ENCODE measurements around the gene STK11IP.

The STK11IP gene

GRCh38 chr2:219625179-219625578, 27.5 kb downstream of the STK11IP start (continued):
- no peak for TF ChIP-seq ZNF302 (tag by site-specific recombination; IDR thresholded peaks at IDR 0.05; ENCODE audit: low read depth)
- TF ChIP-seq SCRT2 (tag by site-specific recombination; IDR thresholded peaks at IDR 0.05), result no peak
- no peak for TF ChIP-seq GLI4 (tag by site-specific recombination; IDR thresholded peaks at IDR 0.05)
- TF ChIP-seq REPIN1 (tag by site-specific recombination; IDR thresholded peaks at IDR 0.05; ENCODE audit: low read depth), result no peak
- no peak for TF ChIP-seq GLIS1 (tag by site-specific recombination; IDR thresholded peaks at IDR 0.05)
- no peak for TF ChIP-seq GLI2 (tag by site-specific recombination; IDR thresholded peaks at IDR 0.05; ENCODE audit: borderline replicate concordance, low read depth)
- no peak for TF ChIP-seq ZNF324 (tag by site-specific recombination; IDR thresholded peaks at IDR 0.05)
- no peak for TF ChIP-seq HOXD13 (CRISPR knock-in tag; IDR thresholded peaks at IDR 0.05; ENCODE audit: borderline replicate concordance)
- no peak for TF ChIP-seq TSHZ1 (tag by site-specific recombination; IDR thresholded peaks at IDR 0.05; ENCODE audit: borderline replicate concordance)

GRCh38 chr2:219626540-219626939, 28.9 kb downstream of the STK11IP start:
- Histone ChIP-seq H3K9me3 (ENCODE audit: control insufficient read depth, insufficient read depth, low read depth, low read length) (no peaks in the 10 kb centered on the region), H3K4me1 (ENCODE audit: control insufficient read depth, insufficient read depth, low read length) (no peaks in the 10 kb centered on the region), H3K4me3 (ENCODE audit: low read depth, low read length) (no peak overlapping the region), H3K27ac (ENCODE audit: extremely low read depth, low read depth, low read length) (no peak overlapping the region), H3K36me3 (ENCODE audit: control insufficient read depth in 2 of 2, insufficient read depth in 1 of 2, low read length in 2 of 2) (no peaks in the 10 kb centered on the region)
- ChIA-PET POLR2A (interaction anchor here (1.3 kb wide), 1 partner anchor 29 kb away, joined by 6 read pairs; the partner anchor contains the start of gene STK11IP), CTCF (interaction anchor here (0.9 to 1.4 kb wide), 2 partner anchors 15 to 63 kb away, joined by 3 to 7 read pairs; no protein-coding TSS in a partner anchor)
- TF ChIP-seq ZNF704 (tag by site-specific recombination; IDR thresholded peaks at IDR 0.05) (no peak), PBX3 (CRISPR knock-in tag; IDR thresholded peaks at IDR 0.05) (no peak), PRDM10 (tag by site-specific recombination; IDR thresholded peaks at IDR 0.05) (no peak), ZFP37 (tag by site-specific recombination; IDR thresholded peaks at IDR 0.05) (no peak), ZEB2 (tag by site-specific recombination; IDR thresholded peaks at IDR 0.05) (no peak), ZNF768 (tag by site-specific recombination; IDR thresholded peaks at IDR 0.05) (no peak), ZBTB6 (tag by site-specific recombination; IDR thresholded peaks at IDR 0.05) (no peak), ZNF366 (tag by site-specific recombination; conservative IDR thresholded peaks at IDR 0.05) (no peak), ZNF623 (tag by site-specific recombination; IDR thresholded peaks at IDR 0.05) (no peak), INSM2 (tag by site-specific recombination; IDR thresholded peaks at IDR 0.05) (no peak), ZNF600 (tag by site-specific recombination; IDR thresholded peaks at IDR 0.05) (no peak), OVOL3 (tag by site-specific recombination; IDR thresholded peaks at IDR 0.05) (no peak), ZSCAN16 (tag by site-specific recombination; IDR thresholded peaks at IDR 0.05) (no peak), WT1 (tag by site-specific recombination; IDR thresholded peaks at IDR 0.05) (no peak), ZNF645 (tag by site-specific recombination; IDR thresholded peaks at IDR 0.05) (no peak)

All from HEK293 (cell line).